ENCODE results near the gene EFTUD2. TPM values are rescaled to one million over a fixed set of nuclear protein-coding genes. Genes with fewer than 3 reads are reported as not detected.

Gene EFTUD2
- total and polyA plus RNA-seq, 4 donors: 19.8 to 84.3 (median 33.3) TPM

DNA sequence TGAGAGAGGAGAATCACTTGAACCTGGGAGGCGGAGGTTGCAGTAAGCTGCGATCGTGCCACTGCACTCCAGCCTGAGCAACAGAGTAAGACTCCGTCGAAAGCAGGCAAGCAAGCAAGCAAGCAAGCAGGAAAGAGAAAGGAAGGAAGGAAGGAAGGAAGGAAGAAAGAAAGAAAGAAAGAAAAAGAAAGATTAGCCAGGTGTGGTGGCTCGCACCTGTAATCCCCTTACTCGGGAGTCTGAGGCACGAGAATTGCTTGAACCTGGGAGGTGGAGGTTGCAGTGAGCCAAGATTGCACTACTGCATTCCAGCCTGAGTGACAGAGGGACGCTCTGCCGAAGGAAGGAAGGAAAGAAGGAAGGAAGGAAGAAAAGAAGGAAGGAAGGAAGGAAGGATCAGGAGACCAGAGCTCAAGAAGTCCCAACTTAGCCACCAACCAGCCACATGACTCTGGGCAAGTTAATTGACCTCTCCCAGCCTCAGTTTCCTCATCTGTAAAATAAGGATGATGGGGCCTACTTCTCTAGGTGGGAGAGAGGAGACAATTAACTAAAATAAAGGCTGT is 9.6 kb upstream of the EFTUD2 start:
- no peak for DNase-seq (ENCODE audit: low spot score)
- peaks cover 0 to 16% (median 10%) of the 10 kb centered on the region in 4 donors for H3K4me1 ChIP-seq (ENCODE audit: control insufficient read depth in 4 of 4, insufficient read depth in 4 of 4, low read length in 3 of 4)
- no peak overlapping the region for H3K9ac ChIP-seq (ENCODE audit: low read depth in 1 of 2, low read length in 2 of 2)
- 89% methylated on average over 10 of the region's 10 CpGs for WGBS
- no peaks in the 10 kb centered on the region for H3K27me3 ChIP-seq (ENCODE audit: control insufficient read depth in 4 of 4, insufficient read depth in 4 of 4, low read length in 3 of 4)
- H3K4me3 ChIP-seq (ENCODE audit: low read depth in 1 of 3, low read length in 3 of 3): no peak overlapping the region
- H3K36me3 ChIP-seq (ENCODE audit: control insufficient read depth in 4 of 4, insufficient read depth in 3 of 4, low read depth in 1 of 4, low read length in 3 of 4): no peaks in the 10 kb centered on the region
- no peaks in the 10 kb centered on the region for H3K9me3 ChIP-seq (ENCODE audit: control insufficient read depth in 4 of 4, low read length in 3 of 4)
- TF ChIP-seq TAF1 (conservative IDR thresholded peaks at IDR 0.05) (no peak), HNF4G (IDR thresholded peaks at IDR 0.05) (no peak), SP1 (IDR thresholded peaks at IDR 0.05) (no peak), NR2F2 (IDR thresholded peaks at IDR 0.05) (no peak), GABPA (IDR thresholded peaks at IDR 0.05 in 1 of 2, conservative IDR thresholded peaks at IDR 0.05 in 1 of 2) (no peak), RXRA (IDR thresholded peaks at IDR 0.05) (no peak), FOXA2 (IDR thresholded peaks at IDR 0.05) (no peak), HNF4A (conservative IDR thresholded peaks at IDR 0.05) (no peak), EGR1 (IDR thresholded peaks at IDR 0.05; ENCODE audit: low read depth in 2 of 2) (no peak), RAD21 (IDR thresholded peaks at IDR 0.05) (no peak), YY1 (IDR thresholded peaks at IDR 0.05) (no peak), JUND (IDR thresholded peaks at IDR 0.05) (no peak), FOXA1 (IDR thresholded peaks at IDR 0.05) (no peak)
- TF ChIP-seq, protein P1, sequence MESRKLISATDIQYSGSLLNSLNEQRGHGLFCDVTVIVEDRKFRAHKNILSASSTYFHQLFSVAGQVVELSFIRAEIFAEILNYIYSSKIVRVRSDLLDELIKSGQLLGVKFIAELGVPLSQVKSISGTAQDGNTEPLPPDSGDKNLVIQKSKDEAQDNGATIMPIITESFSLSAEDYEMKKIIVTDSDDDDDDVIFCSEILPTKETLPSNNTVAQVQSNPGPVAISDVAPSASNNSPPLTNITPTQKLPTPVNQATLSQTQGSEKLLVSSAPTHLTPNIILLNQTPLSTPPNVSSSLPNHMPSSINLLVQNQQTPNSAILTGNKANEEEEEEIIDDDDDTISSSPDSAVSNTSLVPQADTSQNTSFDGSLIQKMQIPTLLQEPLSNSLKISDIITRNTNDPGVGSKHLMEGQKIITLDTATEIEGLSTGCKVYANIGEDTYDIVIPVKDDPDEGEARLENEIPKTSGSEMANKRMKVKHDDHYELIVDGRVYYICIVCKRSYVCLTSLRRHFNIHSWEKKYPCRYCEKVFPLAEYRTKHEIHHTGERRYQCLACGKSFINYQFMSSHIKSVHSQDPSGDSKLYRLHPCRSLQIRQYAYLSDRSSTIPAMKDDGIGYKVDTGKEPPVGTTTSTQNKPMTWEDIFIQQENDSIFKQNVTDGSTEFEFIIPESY (IDR thresholded peaks at IDR 0.05): no peak
- TF ChIP-seq, protein P2, sequence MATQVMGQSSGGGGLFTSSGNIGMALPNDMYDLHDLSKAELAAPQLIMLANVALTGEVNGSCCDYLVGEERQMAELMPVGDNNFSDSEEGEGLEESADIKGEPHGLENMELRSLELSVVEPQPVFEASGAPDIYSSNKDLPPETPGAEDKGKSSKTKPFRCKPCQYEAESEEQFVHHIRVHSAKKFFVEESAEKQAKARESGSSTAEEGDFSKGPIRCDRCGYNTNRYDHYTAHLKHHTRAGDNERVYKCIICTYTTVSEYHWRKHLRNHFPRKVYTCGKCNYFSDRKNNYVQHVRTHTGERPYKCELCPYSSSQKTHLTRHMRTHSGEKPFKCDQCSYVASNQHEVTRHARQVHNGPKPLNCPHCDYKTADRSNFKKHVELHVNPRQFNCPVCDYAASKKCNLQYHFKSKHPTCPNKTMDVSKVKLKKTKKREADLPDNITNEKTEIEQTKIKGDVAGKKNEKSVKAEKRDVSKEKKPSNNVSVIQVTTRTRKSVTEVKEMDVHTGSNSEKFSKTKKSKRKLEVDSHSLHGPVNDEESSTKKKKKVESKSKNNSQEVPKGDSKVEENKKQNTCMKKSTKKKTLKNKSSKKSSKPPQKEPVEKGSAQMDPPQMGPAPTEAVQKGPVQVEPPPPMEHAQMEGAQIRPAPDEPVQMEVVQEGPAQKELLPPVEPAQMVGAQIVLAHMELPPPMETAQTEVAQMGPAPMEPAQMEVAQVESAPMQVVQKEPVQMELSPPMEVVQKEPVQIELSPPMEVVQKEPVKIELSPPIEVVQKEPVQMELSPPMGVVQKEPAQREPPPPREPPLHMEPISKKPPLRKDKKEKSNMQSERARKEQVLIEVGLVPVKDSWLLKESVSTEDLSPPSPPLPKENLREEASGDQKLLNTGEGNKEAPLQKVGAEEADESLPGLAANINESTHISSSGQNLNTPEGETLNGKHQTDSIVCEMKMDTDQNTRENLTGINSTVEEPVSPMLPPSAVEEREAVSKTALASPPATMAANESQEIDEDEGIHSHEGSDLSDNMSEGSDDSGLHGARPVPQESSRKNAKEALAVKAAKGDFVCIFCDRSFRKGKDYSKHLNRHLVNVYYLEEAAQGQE (IDR thresholded peaks at IDR 0.05): no peak
- TF ChIP-seq, protein P3, sequence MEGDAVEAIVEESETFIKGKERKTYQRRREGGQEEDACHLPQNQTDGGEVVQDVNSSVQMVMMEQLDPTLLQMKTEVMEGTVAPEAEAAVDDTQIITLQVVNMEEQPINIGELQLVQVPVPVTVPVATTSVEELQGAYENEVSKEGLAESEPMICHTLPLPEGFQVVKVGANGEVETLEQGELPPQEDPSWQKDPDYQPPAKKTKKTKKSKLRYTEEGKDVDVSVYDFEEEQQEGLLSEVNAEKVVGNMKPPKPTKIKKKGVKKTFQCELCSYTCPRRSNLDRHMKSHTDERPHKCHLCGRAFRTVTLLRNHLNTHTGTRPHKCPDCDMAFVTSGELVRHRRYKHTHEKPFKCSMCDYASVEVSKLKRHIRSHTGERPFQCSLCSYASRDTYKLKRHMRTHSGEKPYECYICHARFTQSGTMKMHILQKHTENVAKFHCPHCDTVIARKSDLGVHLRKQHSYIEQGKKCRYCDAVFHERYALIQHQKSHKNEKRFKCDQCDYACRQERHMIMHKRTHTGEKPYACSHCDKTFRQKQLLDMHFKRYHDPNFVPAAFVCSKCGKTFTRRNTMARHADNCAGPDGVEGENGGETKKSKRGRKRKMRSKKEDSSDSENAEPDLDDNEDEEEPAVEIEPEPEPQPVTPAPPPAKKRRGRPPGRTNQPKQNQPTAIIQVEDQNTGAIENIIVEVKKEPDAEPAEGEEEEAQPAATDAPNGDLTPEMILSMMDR (IDR thresholded peaks at IDR 0.05; ENCODE audit: low read depth, low read length, missing input control): no peak
- TF ChIP-seq, protein P4, sequence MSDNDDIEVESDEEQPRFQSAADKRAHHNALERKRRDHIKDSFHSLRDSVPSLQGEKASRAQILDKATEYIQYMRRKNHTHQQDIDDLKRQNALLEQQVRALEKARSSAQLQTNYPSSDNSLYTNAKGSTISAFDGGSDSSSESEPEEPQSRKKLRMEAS (IDR thresholded peaks at IDR 0.05): no peak
- TF ChIP-seq, protein P5, sequence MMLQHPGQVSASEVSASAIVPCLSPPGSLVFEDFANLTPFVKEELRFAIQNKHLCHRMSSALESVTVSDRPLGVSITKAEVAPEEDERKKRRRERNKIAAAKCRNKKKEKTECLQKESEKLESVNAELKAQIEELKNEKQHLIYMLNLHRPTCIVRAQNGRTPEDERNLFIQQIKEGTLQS (IDR thresholded peaks at IDR 0.05): no peak
- no peak overlapping the region for H3K27ac ChIP-seq (ENCODE audit: low read depth in 1 of 2, low read length in 2 of 2)

Data from liver (tissue), 9 donors.